Measurements from ENCODE around the gene LRMDA. TPM values are rescaled to one million over a fixed set of nuclear protein-coding genes. Genes with fewer than 3 reads are reported as not detected.

Gene LRMDA
- total RNA-seq, 2 experiments from 2014 or later, result not detected

DNA sequence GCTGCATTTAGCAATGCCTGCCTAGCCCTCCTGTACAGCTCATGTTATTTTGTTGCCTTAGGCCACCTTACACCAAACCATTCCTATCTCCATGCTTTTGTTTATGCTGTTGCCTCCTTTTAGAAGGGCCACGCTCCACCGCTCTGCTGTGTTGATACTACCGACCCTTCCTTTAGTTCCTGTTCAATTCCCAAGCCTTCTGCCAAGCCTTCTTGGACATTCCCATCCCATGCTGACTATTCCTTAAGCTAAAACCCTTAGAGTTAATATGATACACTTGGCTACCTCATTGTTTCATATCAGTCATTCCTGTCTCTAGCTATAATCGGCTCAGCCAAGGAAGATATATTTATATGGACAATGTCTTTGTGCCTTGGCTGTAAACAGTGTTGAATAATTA, 705.5 kb downstream of the LRMDA start:
- ChIA-PET POLR2A (no interaction called here), CTCF (ENCODE audit: unreplicated experiment) (no interaction called here)
- Histone ChIP-seq H2AFZ (ENCODE audit: low read length) (no peak overlapping the region), H3K36me3 (ENCODE audit: insufficient read depth, low read length) (no peaks in the 10 kb centered on the region), H3K4me3 (ENCODE audit: low read depth, low read length, poor library complexity, severe bottlenecking) (no peak overlapping the region), H4K20me1 (ENCODE audit: insufficient read depth, low read length) (no peaks in the 10 kb centered on the region), H3K4me1 (ENCODE audit: insufficient read depth, low read length, poor library complexity, severe bottlenecking) (no peaks in the 10 kb centered on the region), H3K9me2 (ENCODE audit: insufficient read depth, low read length) (no peaks in the 10 kb centered on the region), H3K4me2 (ENCODE audit: low read length) (no peak overlapping the region), H3K27ac (ENCODE audit: low read depth, low read length, poor library complexity, severe bottlenecking) (no peak overlapping the region), H3K9me3 (ENCODE audit: low read length) (no peaks in the 10 kb centered on the region), H3K79me2 (ENCODE audit: insufficient read depth, low read depth, low read length) (no peaks in the 10 kb centered on the region)
- BruUV-seq (replicated peaks), result no TSS peak
- TF ChIP-seq, protein P1, sequence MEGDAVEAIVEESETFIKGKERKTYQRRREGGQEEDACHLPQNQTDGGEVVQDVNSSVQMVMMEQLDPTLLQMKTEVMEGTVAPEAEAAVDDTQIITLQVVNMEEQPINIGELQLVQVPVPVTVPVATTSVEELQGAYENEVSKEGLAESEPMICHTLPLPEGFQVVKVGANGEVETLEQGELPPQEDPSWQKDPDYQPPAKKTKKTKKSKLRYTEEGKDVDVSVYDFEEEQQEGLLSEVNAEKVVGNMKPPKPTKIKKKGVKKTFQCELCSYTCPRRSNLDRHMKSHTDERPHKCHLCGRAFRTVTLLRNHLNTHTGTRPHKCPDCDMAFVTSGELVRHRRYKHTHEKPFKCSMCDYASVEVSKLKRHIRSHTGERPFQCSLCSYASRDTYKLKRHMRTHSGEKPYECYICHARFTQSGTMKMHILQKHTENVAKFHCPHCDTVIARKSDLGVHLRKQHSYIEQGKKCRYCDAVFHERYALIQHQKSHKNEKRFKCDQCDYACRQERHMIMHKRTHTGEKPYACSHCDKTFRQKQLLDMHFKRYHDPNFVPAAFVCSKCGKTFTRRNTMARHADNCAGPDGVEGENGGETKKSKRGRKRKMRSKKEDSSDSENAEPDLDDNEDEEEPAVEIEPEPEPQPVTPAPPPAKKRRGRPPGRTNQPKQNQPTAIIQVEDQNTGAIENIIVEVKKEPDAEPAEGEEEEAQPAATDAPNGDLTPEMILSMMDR (conservative IDR thresholded peaks at IDR 0.05; ENCODE audit: low read length), result no peak
- DNase-seq (ENCODE audit: low spot score), result no peak
- intact Hi-C loops (cut with micrococcal nuclease; ENCODE audit: unreplicated experiment), result no loop called here

DNA sequence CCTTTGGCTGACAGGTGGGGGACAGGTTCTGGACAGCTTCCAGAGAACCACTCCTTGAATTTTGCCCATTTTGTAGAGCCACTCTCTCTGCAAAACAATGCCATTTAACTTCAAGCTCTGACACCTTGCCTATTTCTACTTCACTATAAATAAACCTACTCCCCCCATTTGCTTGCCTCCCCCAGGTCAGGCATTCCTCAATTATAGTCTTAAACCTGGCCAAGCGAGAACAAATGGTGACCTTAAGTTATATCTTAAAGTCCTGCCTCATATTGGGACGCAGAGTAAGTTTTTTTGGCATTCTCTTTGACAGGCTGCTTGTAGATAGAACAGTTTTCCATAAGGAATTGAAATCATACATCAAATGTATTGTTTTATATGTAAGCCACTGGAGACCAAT, 706.9 kb downstream of the LRMDA start:
- CTCF ChIA-PET (ENCODE audit: unreplicated experiment), result no interaction called here
- no peak overlapping the region for H3K4me2 ChIP-seq (ENCODE audit: low read length)
- H3K27ac ChIP-seq (ENCODE audit: low read depth, low read length, poor library complexity, severe bottlenecking), result no peak overlapping the region
- intact Hi-C loops (cut with micrococcal nuclease; ENCODE audit: unreplicated experiment), result no loop called here
- no peak overlapping the region for H2AFZ ChIP-seq (ENCODE audit: low read length)
- H3K79me2 ChIP-seq (ENCODE audit: insufficient read depth, low read depth, low read length), result no peaks in the 10 kb centered on the region
- H3K4me3 ChIP-seq (ENCODE audit: low read depth, low read length, poor library complexity, severe bottlenecking), result no peak overlapping the region
- no peaks in the 10 kb centered on the region for H3K4me1 ChIP-seq (ENCODE audit: insufficient read depth, low read length, poor library complexity, severe bottlenecking)
- DNase-seq (ENCODE audit: low spot score), result no peak
- TF ChIP-seq, protein P1 (conservative IDR thresholded peaks at IDR 0.05; ENCODE audit: low read length), result no peak
- no peak for TF ChIP-seq EZH2phosphoT487 (IDR thresholded peaks at IDR 0.05; ENCODE audit: borderline replicate concordance, low read depth, low read length)
- H3K36me3 ChIP-seq (ENCODE audit: insufficient read depth, low read length), result no peaks in the 10 kb centered on the region
- no peaks in the 10 kb centered on the region for H3K9me2 ChIP-seq (ENCODE audit: insufficient read depth, low read length)
- POLR2A ChIA-PET, result interaction anchor here (0.7 kb wide), 1 partner anchor 13 kb away, joined by 3 read pairs; no protein-coding TSS in a partner anchor
- BruUV-seq (replicated peaks), result no TSS peak
- H4K20me1 ChIP-seq (ENCODE audit: insufficient read depth, low read length), result no peaks in the 10 kb centered on the region
- H3K9me3 ChIP-seq (ENCODE audit: low read length), result no peaks in the 10 kb centered on the region

GRCh38 chr10:76138906-76139305, 707.5 kb downstream of the LRMDA start:
- Histone ChIP-seq H3K9me3 (ENCODE audit: low read length) (no peaks in the 10 kb centered on the region), H3K79me2 (ENCODE audit: insufficient read depth, low read depth, low read length) (no peaks in the 10 kb centered on the region), H2AFZ (ENCODE audit: low read length) (no peak overlapping the region), H3K4me1 (ENCODE audit: insufficient read depth, low read length, poor library complexity, severe bottlenecking) (no peaks in the 10 kb centered on the region), H3K4me3 (ENCODE audit: low read depth, low read length, poor library complexity, severe bottlenecking) (no peak overlapping the region), H4K20me1 (ENCODE audit: insufficient read depth, low read length) (no peaks in the 10 kb centered on the region), H3K4me2 (ENCODE audit: low read length) (no peak overlapping the region), H3K27ac (ENCODE audit: low read depth, low read length, poor library complexity, severe bottlenecking) (no peak overlapping the region), H3K9me2 (ENCODE audit: insufficient read depth, low read length) (no peaks in the 10 kb centered on the region), H3K36me3 (ENCODE audit: insufficient read depth, low read length) (no peaks in the 10 kb centered on the region)
- intact Hi-C loops (cut with micrococcal nuclease; ENCODE audit: unreplicated experiment), result no loop called here
- POLR2A ChIA-PET, result no interaction called here
- CTCF ChIA-PET (ENCODE audit: unreplicated experiment), result no interaction called here
- no TSS peak for BruUV-seq (replicated peaks)
- DNase-seq (ENCODE audit: low spot score), result no peak
- TF ChIP-seq, protein P1 (conservative IDR thresholded peaks at IDR 0.05; ENCODE audit: low read length), result no peak

Data from OCI-LY7 (cell line).